MM.1S (cell line): ENCODE data around the gene PRPS2.

Source experiments
- CTCF ChIP-seq: fragments of 300-600 bp; sonication (generic); IDR thresholded peaks from 2 replicates; pipeline ENCODE4 v1.5.1; 2016; ENCODE audit warnings: antibody characterized with exemption, low read length, mixed read lengths
- EZH2 ChIP-seq: fragments of 300-600 bp; sonication (generic); optimal IDR thresholded peaks from 2 replicates; pipeline ENCODE3; 2017; ENCODE audit warnings: low read depth, mild to moderate bottlenecking, antibody characterized with exemption, low read length, mixed read lengths
- EZH2phosphoT487 ChIP-seq: fragments of 300-600 bp; sonication (generic); IDR thresholded peaks from 2 replicates; pipeline ENCODE4 v1.6.1; 2018; ENCODE audit warnings: antibody characterized with exemption, low read length

GRCh38 chrX:12789976-12790375 lies 1.2 kb upstream of the PRPS2 start:
- no peak for TF ChIP-seq CTCF
- no peak for TF ChIP-seq EZH2
- no peak for TF ChIP-seq EZH2phosphoT487
